HepG2 (cell line): ENCODE data around the gene CLDN22.

Source experiments
- GATA4 ChIP-seq: sonication (generic); IDR thresholded peaks from 2 replicates; pipeline ENCODE4 v1.6.1; 2016; ENCODE audit warnings: antibody characterized with exemption, low read depth, borderline replicate concordance
- JUN ChIP-seq: sonication (generic); formaldehyde crosslinking; IDR thresholded peaks from 2 replicates; pipeline ENCODE4 v1.4.0; 2020; ENCODE audit warnings: mild to moderate bottlenecking, missing genetic modification reagents
- POLR2A ChIP-seq, 2 experiments: IDR thresholded peaks; 2 replicates each; pipeline ENCODE4 v1.6.1; 2011; ENCODE audit warnings: low read depth in 2 of 2, low read length in 2 of 2, mild to moderate bottlenecking in 1 of 2, moderate library complexity in 1 of 2; ENCODE audit not compliant: insufficient read depth in 1 of 2
- RAD21 ChIP-seq: fragments of 450-650 bp; formaldehyde crosslinking; IDR thresholded peaks from 2 replicates; pipeline ENCODE4 v1.5.0; 2020; ENCODE audit warnings: mild to moderate bottlenecking
- TAF1 ChIP-seq: sonication (generic); formaldehyde crosslinking; IDR thresholded peaks from 2 replicates; pipeline ENCODE4 v1.4.0; 2020; ENCODE audit warnings: missing genetic modification reagents
- UBTF ChIP-seq: sonication (generic); formaldehyde crosslinking; IDR thresholded peaks from 2 replicates; pipeline ENCODE4 v1.4.0; 2020; ENCODE audit warnings: mild to moderate bottlenecking, missing genetic modification reagents
- ZNF460 ChIP-seq: sonication (generic); formaldehyde crosslinking; IDR thresholded peaks from 2 replicates; pipeline ENCODE4 v1.5.1; 2020; ENCODE audit warnings: missing genetic modification reagents, mild to moderate bottlenecking, borderline replicate concordance
- ZNF619 ChIP-seq: sonication (generic); formaldehyde crosslinking; IDR thresholded peaks from 2 replicates; pipeline ENCODE4 v1.4.0; 2020; ENCODE audit warnings: mild to moderate bottlenecking, missing genetic modification reagents
- ZNF776 ChIP-seq: sonication (generic); formaldehyde crosslinking; IDR thresholded peaks from 2 replicates; pipeline ENCODE4 v1.4.0; 2020; ENCODE audit warnings: mild to moderate bottlenecking, missing genetic modification reagents

- TF ChIP-seq JUN (CRISPR knock-in tag) (no peak), ZNF619 (CRISPR knock-in tag) (no peak), POLR2A (IDR thresholded peaks at IDR 0.05; ENCODE audit: insufficient read depth in 1 of 2, low read depth in 2 of 2, low read length in 2 of 2) (no peak), ZNF460 (no peak), TAF1 (CRISPR knock-in tag) (no peak), GATA4 (no peak), RAD21 (CRISPR knock-in tag) (no peak), ZNF776 (CRISPR knock-in tag) (no peak), UBTF (CRISPR knock-in tag) (no peak)
Measured at GRCh38 chr4:183369073-183369472, 49.0 kb upstream of the CLDN22 start.
